Cardiac fibroblast (primary cell): ENCODE data around the gene ASIC3.
"Not testable (repeated sequence)": the region's sequence is repeated elsewhere in the genome, so short reads cannot be mapped to it uniquely, and the experiment has no call there.

Experiments
- DNase-seq, 2 donors: peaks; one replicate each; pipeline versions ENCODE4 v3.0.0 to v3.0.0-alpha.2; 2010; ENCODE audit warnings: low read depth in 2 of 2
- H3K4me3 ChIP-seq, 2 donors: replicated peaks in 1 of 2; 1 replicate in 1 of 2; 2 replicates in 1 of 2; pipeline ENCODE4 v1.5.1; 2011; ENCODE audit warnings: low read depth in 2 of 2, low read length in 2 of 2, mild to moderate bottlenecking in 2 of 2, moderate library complexity in 1 of 2
- TF ChIP-seq, protein P1 (sequence below): IDR thresholded peaks from one replicate; pipeline ENCODE4 v1.5.1; 2011; ENCODE audit warnings: low read depth, mild to moderate bottlenecking, low read length, inconsistent platforms

ASIC3 gene

DNA sequence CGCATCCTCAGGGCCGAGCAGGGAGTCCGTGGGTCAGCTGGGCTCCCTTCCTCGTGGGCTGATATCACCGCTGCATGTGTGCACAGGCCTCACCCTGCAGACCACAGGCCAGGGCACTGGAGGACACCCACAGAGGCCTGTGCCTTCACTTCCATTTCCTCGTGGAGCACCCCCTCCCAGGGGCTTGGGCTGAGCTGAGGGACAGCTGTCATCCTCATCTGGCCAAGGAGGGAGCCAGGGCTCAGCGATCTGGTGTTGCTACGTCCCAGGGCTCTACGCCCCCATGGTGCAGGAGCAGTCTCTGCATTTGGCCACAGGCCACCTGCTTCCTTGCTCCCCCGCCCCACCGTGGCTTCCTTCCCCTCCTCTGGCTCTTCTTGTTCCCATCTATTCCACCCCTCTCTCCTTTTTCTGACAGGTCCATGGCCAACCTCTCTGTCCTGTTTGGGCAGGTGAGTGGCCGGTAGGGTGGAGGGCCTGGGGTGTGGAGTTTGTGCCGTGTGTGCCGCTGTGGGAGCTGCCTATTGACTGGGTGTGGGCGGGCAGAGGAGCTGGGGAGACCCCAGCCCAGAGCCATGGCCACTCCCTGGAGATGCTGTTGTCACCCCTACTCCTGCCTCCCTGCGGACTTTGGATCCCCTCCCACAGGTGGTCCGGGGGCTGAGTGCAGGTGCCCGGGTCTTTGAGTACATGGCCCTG is 8.3 kb upstream of the ASIC3 start:
- DNase-seq, result no peak
- H3K4me3 ChIP-seq, result no peak overlapping the region
- TF ChIP-seq, protein P1, sequence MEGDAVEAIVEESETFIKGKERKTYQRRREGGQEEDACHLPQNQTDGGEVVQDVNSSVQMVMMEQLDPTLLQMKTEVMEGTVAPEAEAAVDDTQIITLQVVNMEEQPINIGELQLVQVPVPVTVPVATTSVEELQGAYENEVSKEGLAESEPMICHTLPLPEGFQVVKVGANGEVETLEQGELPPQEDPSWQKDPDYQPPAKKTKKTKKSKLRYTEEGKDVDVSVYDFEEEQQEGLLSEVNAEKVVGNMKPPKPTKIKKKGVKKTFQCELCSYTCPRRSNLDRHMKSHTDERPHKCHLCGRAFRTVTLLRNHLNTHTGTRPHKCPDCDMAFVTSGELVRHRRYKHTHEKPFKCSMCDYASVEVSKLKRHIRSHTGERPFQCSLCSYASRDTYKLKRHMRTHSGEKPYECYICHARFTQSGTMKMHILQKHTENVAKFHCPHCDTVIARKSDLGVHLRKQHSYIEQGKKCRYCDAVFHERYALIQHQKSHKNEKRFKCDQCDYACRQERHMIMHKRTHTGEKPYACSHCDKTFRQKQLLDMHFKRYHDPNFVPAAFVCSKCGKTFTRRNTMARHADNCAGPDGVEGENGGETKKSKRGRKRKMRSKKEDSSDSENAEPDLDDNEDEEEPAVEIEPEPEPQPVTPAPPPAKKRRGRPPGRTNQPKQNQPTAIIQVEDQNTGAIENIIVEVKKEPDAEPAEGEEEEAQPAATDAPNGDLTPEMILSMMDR, result no peak

DNA sequence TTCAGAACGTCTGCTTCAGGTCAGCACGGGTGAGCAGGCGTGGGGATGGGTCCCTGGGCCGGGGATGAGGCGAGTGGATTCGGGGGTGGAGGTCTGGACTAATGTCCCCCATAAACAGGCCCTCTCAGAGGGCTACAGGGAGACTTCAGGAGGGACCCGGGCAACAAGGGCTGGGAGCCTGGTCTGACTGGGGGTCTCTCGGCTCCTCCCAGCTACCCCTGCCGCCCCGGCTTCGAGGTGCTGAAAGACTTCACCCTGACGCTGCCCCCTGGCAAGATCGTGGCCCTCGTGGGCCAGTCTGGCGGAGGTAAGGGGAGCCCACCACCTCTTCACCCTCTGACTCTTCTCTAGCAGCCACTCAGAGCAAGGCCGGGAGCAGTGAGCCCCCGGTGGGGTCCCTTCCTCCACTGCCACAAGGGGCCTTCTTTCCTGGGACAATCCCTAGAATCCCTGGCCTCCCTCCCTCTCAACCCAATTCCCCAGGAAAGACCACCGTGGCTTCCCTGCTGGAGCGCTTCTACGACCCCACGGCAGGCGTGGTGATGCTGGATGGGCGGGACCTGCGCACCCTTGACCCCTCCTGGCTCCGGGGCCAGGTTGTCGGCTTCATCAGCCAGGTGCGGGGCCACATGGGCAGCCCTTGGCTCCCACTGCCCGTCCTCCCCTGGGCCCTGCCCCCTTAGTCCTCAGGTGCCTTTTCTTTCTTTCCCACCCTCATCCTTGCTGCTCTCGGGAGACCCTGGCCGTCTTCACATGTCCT is 7.5 kb upstream of the ASIC3 start:
- H3K4me3 ChIP-seq, result no peak overlapping the region
- DNase-seq, result no peak
- TF ChIP-seq, protein P1, result no peak

DNA sequence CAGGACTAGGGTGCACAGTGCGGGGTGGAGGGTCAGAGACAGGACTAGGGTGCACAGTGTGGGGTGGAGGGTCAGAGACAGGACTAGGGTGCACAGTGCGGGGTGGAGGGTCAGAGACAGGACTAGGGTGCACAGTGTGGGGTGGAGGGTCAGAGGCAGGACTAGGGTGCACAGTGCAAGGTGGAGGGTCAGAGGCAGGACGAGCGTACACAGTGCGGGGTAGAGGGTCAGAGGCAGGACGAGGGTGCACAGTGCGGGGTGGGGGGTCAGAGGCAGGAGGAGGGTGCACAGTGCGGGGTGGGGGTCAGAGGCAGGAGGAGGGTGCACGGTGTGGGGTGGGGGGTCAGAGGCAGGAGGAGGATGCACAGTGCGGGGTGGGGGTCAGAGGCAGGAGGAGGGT is 4.9 kb upstream of the ASIC3 start:
- not testable (repeated sequence) for DNase-seq, H3K4me3 ChIP-seq

DNA sequence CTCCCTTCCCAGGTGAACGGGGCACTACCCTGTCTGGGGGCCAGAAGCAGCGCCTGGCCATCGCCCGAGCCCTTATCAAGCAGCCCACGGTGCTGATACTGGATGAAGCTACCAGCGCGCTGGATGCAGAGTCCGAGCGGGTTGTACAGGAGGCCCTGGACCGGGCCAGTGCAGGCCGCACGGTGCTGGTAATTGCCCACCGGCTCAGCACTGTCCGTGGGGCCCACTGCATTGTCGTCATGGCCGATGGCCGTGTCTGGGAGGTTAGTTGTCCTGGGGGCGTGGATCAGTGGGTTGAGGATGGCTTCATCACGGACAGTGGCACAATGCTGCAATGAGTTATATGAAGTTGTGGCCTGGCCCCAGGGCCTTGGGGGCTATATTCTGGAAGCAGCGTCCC is 4.4 kb upstream of the ASIC3 start:
- TF ChIP-seq, protein P1, result no peak
- H3K4me3 ChIP-seq, result no peak overlapping the region
- DNase-seq, result no peak

DNA sequence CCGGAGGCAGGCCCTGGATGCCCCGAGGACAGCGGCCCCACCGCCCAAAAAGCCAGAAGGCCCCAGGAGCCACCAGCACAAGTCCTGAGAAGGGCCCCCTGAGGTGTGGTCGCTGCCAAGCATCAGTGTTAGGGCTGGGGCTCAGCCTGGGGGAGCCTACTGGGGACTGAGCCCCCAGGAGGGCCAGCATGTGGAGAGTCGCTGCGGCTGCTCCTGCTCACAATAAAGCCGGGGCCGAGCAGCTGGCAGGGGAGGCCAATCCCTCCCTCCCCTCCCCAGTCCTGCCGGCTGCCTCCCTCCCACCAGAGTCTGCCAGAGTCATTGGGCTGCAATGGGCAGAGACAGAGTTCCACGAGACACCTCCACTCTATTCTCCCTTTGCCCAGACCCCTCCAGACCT is 3.1 kb upstream of the ASIC3 start:
- H3K4me3 ChIP-seq, result no peak overlapping the region
- DNase-seq, result no peak
- TF ChIP-seq, protein P1, result no peak

DNA sequence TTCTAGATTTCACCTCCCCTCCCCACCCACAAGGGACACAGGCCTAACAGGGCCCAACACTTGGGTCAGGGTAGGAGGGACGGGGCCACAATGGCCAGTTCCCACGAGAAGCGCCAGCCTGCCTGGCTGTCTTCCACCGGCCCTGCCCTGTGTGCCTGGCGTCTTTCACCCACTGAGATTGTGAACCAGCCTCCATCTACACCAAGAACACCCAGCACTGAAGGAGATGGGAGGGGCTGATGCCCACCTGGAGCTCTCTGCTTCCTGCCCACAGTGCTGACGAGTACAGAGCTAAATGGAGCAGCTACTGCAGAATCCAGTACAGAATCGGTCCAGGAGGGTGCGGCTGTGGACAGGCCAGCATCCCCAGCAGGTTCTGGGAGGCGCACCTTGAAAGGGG is 2.4 kb upstream of the ASIC3 start:
- H3K4me3 ChIP-seq, result no peak overlapping the region
- no peak for DNase-seq
- TF ChIP-seq, protein P1, result no peak
